ENCODE measurements around the gene F5.

F5 gene

GRCh38 chr1:169586395-169587255 is at the start of gene F5:
F5 (minus strand) TSS chr1:169586481; CDS start chr1:169586386, 95 bp downstream.
- DNase-seq: no peak

- DNase-seq: no peak
Observed at GRCh38 chr1:169634877-169635276, 48.6 kb upstream of the F5 start.

DNA sequence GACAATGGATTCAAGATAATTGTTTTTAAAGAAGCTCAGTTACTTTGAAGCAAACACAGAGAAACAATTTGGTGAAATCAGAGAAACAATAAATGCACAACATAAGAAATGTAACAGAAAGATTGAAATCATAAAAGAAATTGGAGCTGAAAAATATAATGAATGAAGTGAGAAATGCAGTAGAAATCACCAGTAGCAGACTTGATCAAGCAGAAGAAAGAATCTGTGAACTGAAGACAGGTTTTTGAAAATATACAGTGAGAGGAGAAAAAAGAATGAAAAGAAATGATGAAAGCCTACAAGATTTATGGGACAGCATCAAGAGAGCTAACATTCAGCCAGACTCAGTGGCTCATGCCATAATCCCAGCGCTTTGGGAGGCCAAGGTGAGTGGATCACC is 47.9 kb upstream of the F5 start:
- no peak for DNase-seq

DNA sequence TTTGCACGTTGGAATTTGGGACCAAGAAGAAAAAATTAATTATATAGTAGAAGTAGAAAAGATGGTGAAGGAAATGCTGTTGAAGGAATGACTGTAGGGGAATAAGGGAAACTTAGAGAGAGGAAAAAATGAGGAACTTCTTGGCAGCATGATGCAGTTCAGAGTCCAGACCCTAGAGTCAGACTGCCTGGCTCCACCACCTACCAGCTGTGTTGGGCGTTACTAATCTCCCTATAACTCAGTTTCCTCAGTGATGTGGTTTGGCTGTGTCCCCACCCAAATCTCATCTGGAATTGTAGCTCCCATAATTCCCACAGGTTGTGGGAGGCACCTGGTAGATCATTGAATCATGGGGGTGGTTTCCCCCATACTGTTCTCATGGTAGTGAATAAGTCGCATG is 45.0 kb upstream of the F5 start:
- no peak for DNase-seq

GRCh38 chr1:169630006-169630405 is 43.7 kb upstream of the F5 start, which contains the start of gene SELP:
SELP (minus strand) TSS chr1:169630124; CDS start chr1:169630074, 50 bp downstream.
- no peak for DNase-seq

DNA sequence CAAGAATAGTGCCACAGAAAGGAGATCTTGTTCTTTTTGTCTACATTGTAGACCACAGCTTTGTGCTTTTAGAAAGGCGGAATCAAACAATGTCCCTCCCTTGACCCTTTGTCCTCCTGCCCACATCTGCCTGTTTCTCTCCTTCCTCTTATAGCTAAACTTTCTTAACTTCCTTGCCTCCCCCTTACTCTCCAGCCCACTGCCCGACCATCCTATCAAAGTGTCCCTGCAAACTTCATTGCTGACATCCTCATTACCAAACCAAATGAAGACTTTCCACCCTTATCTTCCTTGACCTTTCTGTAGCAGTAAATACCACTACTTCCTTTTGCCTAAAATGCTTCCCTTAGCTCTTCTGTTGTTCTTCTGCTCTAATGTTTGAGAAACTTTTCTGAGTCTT is 38.6 kb upstream of the F5 start:
- no peak for DNase-seq

- no peak for DNase-seq
Observed at GRCh38 chr1:169624122-169624521, 37.8 kb upstream of the F5 start.

- DNase-seq: no peak
Observed at GRCh38 chr1:169623132-169623926, 37.0 kb upstream of the F5 start.

DNA sequence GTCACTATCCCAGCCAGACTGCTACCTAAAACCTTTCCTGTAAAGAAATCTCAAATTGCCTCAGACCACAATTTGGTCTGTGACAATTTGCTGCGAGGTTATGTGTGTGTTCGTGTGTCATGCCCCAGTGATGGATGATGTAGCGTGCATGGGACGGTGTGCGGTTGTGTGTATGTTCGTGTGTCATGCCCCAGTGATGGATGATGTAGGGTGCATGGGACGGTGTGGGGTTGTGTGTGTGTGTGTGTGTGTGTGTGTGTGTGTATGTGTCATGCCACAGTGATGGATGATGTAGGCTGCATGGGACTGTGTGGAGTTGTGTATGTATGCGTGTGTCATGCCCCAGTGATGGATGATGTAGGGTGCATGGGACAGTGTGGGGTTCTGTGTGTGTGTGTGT is 34.3 kb upstream of the F5 start:
- no peak for DNase-seq

DNA sequence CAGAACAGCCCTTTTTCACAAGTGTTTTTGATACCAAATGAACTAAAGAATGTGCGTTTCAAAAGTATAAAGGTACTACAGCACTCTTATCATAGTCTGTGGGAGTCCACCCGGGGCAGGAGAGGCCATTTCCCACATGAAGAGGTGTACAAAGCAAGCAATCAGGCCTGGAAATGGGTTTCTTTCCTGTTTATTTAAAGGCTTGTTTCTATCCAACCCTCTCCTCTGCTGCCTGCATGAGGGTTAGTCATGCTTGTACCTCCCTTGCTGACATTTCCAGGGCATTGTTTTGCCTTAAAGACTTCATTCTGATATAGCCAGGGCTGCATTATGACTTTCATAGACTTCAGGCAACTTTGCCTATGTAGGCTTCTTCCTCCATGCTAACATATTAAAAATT is 32.1 kb upstream of the F5 start:
- DNase-seq: no peak

- no peak for DNase-seq
Observed at GRCh38 chr1:169615803-169616202, 29.5 kb upstream of the F5 start.

DNA sequence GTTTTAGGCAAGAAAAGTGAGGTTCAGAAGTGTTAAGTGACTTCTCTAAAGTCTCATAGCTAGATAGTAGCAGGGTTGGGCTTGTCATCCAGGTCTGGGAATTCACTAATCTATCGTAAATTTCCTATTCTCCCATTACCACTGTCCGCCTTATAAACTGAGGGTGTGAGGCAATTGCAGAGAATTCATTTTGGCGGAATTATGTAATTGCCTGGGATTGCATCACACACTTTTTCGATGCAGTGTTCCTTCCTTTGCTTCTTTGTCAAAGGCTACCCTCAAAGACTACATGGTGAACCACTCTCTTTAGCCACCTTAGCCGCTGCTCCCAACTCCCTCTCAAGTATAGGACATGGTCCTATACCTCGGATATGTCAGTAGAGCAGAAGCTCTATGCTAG is 24.6 kb upstream of the F5 start:
- DNase-seq: no peak

DNA sequence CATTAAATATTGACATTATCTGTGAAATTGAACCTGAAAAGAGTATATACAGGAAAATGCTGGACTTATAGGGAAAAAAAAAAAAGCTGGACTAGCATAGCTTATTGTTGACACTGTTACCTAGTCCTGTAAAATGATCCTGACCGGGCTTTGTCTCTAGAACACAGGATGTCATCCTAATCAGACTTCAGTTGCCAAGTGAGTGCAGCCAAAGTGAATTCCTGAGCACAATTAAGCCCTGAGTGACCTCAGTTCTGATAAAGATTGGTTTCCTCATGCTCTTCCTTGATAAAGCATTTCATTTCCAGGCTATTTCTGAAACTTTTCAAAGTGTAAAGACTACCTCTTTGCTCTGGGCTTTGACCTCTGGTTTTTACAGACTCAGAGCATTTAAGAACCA is 23.8 kb upstream of the F5 start:
- DNase-seq: no peak

- DNase-seq: no peak
Observed at GRCh38 chr1:169608226-169608625, 21.9 kb upstream of the F5 start.

- DNase-seq: no peak
Observed at GRCh38 chr1:169604781-169605560, 18.7 kb upstream of the F5 start.

DNA sequence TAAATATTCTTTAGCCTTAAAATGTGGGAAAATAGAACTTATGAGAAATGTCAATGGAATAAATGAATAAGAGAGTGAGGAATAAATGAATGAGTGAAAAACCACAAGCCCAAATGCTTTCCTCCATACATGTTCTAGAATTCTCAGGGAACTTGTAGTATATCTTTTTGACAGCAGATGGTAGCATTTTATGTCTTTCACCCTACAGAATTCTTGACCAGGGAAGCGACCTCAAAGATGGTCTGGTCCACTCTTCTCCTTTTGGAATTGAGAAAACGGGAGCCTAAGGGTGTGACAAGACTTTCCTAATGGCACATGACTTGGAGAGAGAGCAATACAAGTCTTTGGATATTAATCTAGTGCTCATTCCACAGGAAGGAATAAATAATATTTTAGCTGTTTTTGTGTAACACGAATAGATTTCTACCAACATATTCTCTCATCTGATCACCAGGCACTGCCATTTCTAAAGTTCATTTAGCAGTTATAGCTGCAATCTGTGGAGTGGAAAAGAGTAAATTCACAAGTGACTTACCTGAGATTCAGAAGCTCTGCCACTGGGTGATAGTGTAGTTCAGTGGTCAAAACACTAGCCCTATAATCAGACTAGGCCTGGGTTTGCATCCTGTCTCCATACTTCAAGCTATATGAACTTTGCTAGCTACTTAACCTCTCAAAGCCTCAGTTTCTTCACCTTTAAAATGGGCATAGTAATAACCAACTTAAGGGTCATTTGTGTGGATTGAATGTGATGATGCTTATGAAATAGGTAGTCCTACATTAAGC is 15.0 kb upstream of the F5 start:
- DNase-seq: no peak

- no peak for DNase-seq
Observed at GRCh38 chr1:169595764-169596711, 9.8 kb upstream of the F5 start.

DNA sequence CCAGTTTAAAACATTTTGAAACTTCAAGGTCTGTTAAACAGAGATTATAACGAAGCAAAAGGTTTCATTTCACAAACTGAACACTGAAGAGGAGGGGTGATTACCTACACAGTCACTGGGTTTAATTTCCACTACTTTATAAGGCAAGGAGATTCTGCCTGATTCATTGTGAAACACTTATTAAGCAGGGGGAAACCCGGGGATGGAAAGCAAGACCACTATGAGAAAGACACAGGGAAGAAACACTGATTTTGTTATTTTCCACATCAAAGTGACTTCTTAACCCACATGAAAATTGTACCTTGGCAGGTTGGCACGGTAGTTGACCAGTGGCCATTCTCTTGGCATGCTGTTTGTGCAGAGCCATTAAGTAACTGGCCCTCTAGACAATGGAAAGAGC is 8.1 kb upstream of the F5 start:
- no peak for DNase-seq

GRCh38 chr1:169590932-169591331 is 4.7 kb upstream of the F5 start:
- no peak for DNase-seq

DNA sequence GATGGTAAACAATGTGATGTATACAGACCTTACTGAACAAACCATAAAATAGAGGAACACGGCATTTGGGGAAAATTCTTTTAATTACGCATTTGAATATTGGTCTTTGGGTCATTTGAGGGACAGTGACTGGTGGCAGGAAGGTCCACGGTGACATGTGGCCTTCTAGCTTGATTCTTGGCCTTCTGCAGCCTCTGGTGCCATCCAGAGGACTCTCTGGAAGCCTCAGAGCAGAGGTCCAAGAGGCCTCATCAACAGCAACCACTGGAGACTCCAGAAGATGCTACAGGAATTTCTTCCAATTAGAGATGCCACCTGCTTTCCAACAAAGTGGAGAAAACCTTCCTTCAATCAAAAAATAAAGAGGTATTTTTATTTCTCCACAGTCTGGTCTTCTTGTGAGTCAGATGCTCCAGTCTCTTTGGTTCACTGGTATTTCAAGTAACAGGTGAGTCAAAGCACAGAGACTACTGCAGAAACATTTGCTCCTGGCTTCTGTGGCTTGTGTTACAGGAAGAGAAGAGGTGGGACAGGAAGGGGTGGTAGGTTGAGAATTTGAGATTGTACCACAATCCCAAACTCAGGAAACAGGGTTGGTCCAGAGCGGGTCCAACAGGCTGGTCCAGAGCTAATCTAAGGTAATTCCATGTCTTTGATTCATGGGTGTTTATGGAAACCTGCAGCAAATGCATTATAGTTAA is 2.7 kb upstream of the F5 start:
- no peak for DNase-seq

DNA sequence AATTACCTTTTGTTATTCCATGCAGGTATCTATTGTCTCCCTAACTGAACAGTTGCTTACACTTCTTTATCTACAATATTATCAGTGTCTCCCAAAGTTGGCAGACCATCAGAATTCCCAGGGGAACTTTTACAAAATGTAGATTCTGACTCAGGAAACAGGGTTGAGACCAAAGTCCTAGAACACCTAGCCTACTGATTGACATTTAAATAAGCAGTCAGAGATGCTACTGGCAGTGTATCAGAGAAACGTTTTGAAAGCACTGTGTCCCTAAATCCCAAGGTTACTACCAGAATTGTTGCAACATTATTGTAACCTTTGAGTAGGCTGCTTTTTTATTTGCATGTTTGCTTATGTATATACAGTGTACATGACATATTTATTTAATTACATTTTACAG is 1.8 kb upstream of the F5 start:
- no peak for DNase-seq

Data from NCI-H1417 treated with DMSO at 0.1 percent for 48 hours (cell line).